ENCODE results near the gene CPTP.

The CPTP gene

DNA sequence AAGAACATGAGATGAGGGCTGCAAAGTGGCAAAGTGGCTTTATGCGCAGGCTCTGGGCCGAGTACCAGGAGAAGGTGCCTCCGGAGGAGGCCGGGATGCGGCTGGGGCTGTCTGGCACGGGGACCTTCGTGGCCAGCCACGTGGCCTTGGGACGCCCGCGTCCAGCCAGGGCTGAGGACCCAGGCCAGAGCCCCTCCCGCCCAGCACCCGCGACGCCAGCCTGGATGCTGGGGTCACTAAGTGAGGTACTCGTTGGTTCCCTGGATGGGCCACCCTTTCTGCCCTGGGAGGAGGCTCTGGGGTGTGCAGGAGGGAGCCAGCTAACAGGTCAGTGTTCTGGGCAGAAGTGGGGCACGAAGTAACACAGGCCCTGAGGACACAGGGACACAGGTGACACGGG is 31.8 kb upstream of the CPTP start:
- no peak for DNase-seq

DNA sequence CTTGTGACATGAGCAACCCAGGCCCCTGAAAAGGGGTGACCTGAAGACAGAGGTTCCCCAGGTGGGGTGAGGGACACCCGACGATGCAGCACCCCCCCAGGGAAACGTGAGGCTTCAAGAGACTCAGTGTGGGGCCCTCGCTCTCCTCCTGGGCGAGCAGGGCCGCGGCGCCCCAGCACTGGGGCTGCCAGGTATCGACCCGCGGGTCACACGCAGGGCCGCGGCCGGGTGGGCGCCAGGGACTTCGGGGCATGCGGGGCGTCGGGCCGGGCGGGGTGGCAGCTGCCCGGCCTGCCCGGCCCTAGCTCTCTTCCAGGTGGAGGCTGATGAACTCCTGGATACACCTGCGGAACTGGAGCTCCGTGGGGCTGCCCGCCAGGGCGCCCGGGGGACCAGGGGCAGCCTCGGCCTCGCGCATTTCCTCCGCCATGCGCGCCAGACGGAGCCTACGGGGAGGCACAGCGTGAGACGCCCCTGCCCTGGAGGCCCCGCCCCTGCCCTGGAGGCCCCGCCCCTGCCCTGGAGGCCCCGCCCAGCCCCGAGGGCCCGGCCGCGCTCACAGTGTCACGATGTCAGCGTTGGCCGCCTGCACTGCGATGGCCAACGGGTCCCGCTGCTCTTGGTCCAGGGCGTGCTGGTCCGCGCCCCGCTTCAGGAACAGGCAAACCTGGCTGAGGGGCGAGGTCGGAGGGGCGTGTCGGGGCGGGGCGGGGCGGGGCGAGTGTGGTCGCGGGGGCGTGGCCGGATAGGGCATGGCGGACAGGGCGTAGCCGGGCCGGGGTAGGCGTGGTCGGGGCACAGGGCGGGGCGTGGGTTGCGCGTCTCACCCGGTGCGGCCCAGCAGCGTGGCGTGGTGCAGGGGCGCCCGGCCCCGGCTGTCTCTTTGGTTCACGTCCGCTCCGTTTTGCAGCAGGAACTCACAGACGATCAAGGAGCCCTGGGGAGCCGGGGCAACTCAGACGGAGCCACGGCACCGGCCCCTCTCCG is 31.0 kb upstream of the CPTP start:
- no peak for DNase-seq

DNA sequence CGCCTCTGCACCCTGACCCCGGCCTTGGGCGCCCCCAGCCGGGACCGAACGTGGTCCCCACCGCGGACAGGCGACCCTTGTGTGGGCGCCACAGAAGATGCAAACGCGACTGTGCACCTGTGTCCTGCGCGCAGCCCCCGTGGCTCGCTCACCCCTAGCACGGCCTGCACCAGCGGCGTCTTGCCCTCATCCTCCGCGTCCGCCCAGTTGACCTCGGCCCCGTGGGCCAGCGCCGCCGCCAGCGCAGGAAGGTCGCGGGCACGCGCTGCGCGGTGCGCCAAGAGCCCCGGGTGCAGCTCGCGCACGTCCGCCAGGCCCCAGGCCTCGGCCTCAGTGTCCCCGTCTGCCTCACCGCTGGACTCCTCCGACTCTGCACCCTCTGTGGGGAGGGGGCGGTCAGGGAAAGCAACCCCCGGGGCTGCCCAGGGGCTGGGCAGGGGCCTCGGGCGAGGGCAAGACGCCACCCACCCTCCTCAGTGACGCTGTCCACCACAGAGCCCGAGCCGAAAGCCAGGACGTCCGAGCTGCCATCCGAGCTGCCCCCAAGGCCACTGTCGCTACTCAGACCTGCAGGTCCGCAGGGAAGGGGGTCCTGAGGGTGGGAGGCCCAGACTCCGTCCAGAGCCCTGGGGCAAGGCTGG is 30.2 kb upstream of the CPTP start:
- DNase-seq: no peak

DNA sequence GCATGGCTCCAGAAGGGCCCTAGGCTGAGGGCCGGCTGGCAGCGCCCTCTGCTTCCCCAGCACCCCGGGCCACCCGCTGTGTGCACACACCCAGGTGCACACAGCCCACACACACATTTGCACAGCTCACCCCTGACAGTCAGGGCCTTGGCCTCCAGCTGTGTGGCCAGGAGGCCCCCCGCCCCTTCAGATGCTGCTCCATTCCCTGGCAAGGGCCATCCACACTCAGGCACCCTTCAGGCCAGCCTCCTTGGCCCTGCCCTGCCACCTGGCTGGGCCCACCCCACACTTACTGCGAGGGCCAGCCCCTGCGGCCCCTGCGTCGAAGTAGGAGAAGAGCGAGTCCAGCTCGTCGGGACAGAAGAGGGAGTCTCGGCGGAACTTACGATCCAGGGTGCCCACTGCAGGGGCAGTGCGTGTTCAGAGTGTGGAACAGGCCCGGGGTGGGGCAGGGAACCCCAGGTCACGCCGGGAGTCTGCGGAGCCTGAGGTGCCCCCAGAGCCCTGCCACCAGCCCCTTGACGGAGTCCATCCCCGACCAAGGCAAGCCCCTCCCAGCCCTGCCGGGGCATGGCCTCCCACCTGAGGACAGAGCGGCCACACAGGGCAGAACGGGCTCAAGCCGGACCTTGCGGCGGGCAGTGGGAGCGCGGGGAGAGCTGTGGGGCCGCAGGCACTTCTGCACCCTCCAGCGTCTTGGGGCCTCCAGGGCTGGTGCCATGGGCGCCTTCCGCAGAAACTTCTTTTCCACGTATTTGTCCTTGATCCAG is 29.3 kb upstream of the CPTP start:
- DNase-seq: no peak

DNA sequence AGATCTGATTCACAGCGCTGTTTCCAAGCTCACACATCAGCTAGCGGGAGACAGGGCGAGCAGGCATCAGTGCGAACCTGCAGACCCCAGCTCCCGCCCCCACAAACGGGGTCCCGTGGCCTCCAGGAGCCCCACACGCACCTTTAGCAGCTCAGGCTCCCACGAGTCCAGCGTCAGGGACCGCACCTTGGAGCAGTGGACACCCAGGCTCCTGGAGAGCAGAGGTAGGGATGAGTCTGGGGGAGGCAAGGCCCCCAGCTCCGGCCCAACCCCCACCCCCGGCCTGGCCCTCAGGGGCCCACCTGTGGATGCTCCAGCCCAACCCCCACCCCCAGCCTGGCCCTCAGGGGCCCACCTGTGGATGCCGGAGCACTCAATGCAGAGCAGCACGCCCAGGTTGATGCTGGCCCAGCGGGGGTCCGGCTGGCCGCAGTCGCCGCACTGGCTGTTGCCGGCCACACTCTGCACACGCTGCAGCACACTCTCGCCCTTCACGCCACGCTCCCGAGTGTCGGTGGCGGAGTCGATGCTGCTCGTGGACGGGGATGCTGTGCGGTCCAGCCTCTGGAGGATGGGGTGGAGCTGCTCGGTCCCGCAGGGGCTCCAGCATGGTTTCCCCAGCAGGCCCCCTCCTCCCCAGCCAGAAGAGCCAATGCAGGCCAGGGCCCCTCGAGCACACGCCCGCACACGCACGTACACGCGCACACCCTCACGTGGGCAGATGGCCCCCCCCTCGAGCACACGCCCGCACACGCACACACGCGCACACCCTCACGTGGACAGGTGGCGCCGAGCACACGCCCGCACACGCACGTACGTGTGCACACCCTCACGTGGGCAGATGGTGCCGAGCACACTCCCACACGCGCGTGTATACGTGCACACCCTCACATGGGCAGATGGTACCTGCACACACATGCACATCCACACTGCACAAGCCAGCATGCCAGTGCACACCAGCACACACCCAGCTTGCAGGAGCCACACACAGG is 28.2 kb upstream of the CPTP start:
- no peak for DNase-seq

DNA sequence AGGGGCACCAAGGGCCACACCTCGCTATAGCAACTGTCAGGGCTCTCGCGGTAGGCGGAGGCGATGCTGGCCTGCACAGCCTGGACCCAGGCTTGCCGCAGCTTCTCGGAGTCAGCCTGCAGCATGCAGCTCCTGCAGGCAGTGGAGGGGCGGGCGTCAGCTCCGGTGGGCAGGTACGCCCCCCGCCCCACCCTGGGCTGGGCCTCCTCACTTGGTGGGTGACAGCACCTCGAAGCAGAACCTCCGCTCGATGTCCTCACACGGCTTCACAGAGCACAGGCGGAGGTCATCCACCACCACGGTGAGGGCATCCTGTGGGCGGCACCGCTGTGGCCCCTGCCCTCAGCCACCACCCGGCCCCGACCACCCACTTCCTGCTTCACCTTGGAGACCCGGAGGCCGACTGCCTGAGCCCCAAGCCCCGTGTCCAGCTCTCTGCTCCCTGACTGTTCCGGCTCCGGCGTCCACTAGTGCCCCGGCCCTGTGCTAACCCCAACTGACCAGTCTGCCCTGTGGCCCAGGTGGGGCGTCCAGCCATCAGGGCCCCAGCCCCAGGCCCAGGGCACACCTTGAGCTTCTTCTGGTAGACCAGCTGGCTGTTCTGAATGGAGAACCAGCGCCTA is 26.7 kb upstream of the CPTP start:
- DNase-seq: no peak

DNA sequence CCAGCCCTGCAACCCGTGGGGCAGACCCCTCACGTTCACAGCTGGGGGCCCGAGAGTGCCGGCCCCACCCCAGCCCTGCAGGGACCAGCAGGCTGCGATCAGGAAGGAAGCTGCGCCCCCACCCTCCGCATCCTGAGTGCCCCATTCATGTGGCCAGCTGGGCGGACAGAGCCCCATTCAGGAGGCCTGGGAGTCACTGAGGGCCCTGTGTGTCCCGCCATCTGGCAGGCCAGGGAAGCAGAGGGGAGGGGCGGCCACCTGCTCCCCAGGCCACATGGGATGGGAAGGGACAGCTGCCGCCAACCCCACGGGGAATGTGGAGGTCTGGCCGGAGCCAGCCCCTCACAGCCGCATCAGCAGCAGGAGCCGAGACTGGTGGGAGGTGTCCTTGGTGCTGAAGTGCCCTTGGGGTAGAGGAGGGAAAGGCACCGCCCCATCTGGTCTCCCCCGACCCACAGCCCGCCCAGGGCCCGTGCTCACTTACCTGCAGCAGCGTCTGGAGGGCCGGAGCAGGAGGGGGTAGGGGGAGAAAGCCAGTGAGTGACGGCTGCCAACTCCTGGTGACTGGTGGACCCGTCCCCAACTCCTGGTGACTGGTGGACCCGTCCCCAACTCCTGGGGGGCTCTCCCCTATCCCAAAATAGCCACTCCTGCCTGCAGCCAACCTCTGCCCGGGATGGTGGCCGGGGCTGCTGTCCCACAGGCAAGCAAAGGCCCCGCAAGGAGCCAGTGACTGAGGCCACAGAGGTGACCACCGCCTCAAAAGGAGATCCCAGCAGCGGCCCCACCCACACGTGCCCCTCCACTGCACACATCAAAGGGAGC is 25.5 kb upstream of the CPTP start:
- no peak for DNase-seq

DNA sequence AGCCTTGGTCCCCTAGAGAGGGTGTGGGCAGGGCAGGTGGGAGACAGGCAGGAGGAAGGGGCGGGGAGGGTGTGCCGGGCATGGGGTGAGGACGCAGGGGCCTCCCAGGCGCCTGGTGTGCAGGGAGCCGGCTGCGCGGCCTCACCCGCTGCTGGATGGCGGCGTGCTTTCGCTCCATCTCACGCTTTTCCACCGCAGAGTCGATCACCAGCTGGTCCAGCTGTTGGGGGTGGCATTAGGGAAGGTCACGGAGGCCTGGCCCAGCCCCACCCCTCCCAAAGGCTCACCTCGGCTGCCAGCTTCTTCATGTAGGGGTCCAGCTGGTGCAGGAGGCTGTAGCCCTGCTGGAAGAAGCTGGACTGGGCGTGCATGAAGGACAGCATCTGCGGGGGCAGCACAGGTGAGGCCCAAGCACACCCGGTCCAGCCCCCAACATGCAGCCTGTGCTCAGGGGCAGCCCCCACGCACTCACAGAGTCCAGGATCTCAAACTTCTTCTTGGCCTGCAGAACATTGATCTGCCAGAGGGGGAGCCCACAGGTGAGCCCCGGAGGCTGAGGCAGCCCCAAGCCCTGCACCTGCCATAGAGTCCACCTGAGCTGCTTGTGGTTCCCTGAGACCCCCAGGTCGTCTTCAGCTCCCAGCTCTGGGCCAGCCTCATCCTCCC is 24.8 kb upstream of the CPTP start:
- DNase-seq: no peak

DNA sequence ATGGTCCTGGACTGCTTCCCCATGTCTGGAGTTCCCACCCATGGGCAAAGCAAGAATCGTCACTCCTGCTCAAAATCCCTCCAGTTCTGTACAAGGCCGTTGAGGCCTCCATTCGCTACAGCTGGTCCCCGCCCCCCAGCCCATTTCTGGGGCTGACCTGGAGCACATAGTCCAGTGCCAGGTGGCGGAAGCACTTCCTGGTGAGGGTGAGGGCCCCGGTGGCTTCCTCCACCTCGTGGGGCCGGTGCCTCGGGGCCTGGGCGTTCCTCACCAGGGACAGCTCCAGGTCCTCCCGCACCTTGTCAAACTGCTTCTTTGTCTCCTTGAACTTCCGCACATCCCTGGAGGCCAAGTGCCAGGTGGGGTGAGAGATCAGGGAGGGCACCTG is 24.3 kb upstream of the CPTP start:
- no peak for DNase-seq

DNA sequence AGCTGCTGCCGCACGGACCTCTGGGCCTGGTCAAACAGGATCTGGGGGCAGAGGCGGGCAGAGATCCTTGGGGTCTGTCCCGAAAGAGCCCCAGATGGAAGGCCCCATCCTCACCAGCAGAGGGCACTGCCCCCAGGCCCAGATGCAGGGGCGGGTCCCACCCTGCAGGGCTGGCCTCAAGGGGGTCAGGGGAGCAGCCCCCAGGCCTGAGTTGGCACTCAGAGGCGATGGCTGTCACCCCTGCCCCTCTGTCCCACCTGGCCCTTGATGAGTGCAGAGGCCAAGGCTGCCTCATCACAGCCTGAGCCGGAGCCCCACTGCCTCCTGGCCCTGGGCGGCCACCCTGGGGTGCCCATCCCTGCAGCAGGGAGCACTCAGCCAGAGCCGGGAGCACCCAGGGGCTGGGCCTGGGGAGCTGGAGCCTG is 22.6 kb upstream of the CPTP start:
- no peak for DNase-seq

DNA sequence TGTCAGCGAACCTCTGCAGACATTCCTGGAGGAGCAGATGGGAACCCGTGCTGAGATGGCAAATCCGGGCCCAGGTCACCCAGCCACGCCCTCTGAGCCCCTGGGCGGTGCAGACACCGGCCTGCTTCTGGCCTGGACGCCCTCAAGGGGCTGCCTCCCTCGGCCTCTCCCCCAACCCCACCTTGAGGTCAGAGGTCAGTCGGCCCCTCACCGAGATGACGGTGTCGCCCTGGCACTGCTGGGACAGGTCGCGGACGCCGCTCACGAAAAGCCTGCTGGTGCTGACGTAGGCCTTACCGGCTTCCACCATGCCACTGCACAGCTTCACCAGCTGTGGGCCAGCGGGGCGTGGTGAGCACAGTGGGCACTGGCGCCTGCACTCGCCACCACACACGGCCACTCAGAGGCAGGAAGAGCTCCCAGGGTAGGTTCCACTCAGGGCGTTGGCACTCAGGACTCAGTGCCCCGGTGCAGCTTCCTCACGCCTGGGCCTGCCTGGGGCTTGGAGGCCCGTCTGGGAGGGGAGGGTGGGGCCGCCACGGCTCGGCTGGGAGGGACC is 21.6 kb upstream of the CPTP start:
- DNase-seq: no peak

DNA sequence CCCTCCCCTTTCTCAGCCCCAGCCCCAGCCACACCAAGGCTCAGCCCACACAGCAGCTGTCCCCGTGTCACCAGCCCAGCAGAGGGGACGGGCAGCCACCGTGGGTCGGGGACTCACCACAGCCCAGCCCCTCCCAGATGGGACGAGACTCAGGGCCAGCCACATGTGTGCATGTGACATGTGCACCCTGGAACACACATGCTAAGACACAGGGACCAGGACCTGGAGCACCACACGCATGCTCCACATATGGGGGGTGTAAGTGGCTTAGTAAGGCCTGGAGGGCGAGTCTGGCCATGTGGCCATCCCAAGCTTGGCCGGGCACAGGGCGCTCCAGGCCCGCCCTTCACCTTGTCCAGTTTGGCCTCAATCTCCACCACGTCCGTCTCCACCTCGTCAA is 20.9 kb upstream of the CPTP start:
- no peak for DNase-seq

DNA sequence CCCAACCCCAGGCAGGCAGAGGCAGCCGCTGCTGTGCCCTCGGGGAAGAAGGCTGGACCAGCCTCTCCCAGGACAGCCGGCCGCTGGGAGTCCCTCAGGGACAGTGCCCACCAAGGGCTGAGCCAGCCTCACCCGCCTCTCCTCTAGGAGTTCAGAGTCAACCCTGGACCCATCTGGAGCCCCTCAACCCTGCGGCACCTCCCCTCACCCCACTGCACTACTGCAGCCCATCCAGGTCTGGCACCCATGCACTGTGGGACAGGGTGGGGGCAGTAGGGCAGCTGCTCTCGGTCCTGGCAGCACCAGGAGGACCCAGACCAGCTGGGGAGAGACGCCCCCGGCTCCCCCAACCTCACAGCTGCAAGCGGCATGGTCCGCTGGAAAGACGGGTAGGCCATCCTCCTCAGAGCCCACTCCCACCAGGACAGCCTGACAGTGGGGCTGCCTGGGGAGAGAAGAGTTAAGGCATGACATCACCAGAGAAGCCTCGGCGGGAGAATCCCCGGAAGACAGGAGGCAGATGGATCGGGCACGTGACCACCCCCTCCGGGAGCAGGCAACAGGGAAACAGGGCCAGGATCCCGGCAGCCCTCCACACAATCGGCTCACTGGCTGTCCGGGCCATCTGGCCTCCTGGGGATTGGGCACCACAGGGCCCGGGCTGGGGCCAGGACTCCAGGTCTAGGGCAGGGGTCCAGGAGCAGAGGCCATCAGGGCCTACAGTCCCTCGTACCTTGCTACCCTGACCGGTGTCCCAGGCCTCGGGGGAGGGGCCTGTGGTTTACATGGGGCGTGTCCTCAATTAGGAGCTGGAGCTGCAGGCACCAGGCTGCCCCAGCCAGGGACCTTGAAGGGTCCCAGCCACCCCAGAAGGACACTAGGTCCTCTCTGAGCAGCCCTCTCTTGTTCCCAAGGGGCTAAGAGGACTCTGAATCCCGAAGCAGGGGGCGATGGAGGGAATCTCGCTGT is 20.0 kb upstream of the CPTP start:
- DNase-seq: peak; percentile 92

DNA sequence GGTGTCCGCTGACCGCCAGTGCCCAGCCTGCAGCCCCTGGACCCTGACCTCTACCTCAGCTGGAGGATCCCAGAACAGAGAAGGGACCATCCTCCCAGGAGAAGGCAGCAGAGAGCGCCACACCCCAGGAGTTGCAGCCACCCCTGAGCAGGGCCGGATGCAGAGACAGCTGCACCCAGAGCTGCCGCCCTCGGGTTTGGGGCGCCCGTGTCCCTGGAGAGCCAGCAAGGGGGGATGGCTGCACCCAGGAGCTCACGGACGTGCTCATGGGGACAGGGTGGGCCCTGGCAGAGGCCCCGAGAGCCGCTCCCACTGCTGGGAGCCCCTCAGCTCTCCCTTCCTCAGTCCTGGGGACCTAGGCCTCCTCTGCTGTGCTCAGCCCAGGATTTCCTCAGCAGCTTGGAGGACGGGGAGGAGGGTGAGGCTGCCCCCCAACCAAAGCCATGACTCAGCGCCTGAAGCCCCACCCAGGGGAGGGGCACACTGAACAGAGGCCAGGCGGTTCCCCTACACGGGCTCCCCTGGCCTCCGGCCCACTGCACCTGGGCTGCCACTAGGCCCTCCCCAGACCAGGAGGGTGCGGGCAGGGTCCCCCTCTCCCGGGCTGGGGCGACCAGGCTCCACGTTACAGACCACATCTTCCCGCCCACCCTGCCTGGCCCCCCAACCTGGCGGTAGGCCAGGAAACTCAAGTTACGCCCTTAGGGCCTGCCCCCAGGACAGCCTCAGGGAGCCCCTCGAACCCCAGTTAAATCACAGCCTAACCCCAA is 19.1 kb upstream of the CPTP start:
- DNase-seq: peak; percentile 70

DNA sequence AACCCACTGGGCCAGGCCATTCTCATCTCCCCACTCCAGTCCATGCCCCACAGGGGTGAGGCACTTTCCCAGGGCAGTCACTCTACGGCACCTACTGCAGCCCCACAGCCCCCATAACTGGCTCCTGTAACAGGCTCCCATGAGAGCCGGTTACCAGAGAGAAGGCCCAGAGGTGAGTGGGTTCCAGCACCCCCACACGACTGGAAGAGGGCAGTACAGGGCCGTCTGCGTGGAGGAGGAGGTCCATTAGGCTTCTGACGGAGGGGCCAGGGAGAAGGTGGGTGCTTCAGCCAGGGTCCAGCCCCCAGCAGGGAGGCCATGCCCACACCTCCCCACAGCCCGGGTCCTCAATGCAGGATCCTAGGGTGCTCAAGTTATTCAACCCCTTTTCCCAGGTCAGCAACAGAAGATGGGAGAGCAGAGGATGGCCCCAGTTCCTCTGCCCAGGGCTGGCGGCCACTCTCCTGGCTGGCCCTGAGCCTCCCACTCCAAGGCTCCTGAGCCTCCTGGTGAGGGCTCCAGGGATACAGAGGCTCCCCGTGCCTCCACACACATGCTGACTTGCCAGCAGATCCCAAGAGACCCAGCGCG is 18.4 kb upstream of the CPTP start:
- no peak for DNase-seq

DNA sequence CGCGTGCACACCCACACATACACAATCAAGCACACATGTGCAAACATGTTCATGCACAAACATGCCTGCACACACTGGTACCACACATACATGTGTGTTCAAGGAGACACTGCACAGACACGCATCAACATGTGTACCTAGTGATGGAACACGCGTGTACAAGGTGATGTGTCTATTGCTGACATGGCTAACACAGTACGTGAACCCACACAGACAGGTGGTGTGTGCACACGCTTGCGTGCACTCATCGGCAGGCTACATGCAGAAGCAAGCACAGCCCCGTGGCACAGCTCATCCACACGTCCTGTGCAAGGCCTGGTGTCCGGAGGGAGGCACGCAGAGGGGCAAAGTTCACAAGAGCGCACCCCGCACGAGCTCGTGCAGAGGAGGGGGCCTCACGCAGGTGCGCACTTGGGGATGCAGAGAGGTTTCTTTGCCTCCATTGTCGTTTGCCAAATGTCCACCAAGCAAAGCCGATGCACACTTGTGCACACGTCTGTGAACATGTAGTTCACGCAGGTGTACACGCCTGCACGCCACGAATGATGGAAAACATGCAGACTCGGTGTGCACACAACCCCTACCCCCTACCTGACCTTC is 17.8 kb upstream of the CPTP start:
- no peak for DNase-seq
